HEK293T (cell line): Measurements from ENCODE around the gene RHOD.

ENCODE experiments used
- CTBP1 ChIP-seq: fragments of 450-650 bp; IDR thresholded peaks from 2 replicates; pipeline ENCODE4 v1.6.1; 2016; ENCODE audit warnings: borderline replicate concordance
- FOXA1 ChIP-seq: fragments of 450-650 bp; IDR thresholded peaks from 2 replicates; pipeline ENCODE4 v1.6.1; 2016; ENCODE audit warnings: mild to moderate bottlenecking
- FOXK2 ChIP-seq: fragments of 450-650 bp; IDR thresholded peaks from 2 replicates; pipeline ENCODE4 v1.6.1; 2016; ENCODE audit warnings: mild to moderate bottlenecking
- LEF1 ChIP-seq: fragments of 450-650 bp; IDR thresholded peaks from 2 replicates; pipeline ENCODE4 v1.6.1; 2017; ENCODE audit warnings: mild to moderate bottlenecking, borderline replicate concordance
- SP1 ChIP-seq: fragments of 450-650 bp; IDR thresholded peaks from 2 replicates; pipeline ENCODE4 v1.6.1; 2017
- SUZ12 ChIP-seq: fragments of 450-650 bp; IDR thresholded peaks from 2 replicates; pipeline ENCODE4 v1.6.1; 2016; ENCODE audit warnings: mild to moderate bottlenecking
- ZNF384 ChIP-seq: fragments of 450-650 bp; IDR thresholded peaks from 2 replicates; pipeline ENCODE4 v1.6.1; 2016
- TF ChIP-seq, protein P1 (sequence below): fragments of 450-650 bp; IDR thresholded peaks from 2 replicates; pipeline ENCODE4 v1.6.1; 2016

- no peak for TF ChIP-seq SP1
- TF ChIP-seq SUZ12, result no peak
- TF ChIP-seq FOXA1, result no peak
- no peak for TF ChIP-seq LEF1
- TF ChIP-seq CTBP1, result no peak
- TF ChIP-seq, protein P1, sequence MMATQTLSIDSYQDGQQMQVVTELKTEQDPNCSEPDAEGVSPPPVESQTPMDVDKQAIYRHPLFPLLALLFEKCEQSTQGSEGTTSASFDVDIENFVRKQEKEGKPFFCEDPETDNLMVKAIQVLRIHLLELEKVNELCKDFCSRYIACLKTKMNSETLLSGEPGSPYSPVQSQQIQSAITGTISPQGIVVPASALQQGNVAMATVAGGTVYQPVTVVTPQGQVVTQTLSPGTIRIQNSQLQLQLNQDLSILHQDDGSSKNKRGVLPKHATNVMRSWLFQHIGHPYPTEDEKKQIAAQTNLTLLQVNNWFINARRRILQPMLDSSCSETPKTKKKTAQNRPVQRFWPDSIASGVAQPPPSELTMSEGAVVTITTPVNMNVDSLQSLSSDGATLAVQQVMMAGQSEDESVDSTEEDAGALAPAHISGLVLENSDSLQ, result no peak
- TF ChIP-seq FOXK2, result no peak
- no peak for TF ChIP-seq ZNF384
Observed at GRCh38 chr11:67057205-67057672, 592 bp downstream of the RHOD start.
